NCI-H510A treated with DMSO at 0.1 percent for 48 hours (cell line): Measurements from ENCODE around the gene PTGER1.
A peak's percentile ranks its signal among the peaks of the same experiment; 100 is the strongest.

Experiments used
- DNase-seq: peaks from one replicate; lab custom pipeline; 2025; lab: John Stamatoyannopoulos, UW

Gene PTGER1

DNA sequence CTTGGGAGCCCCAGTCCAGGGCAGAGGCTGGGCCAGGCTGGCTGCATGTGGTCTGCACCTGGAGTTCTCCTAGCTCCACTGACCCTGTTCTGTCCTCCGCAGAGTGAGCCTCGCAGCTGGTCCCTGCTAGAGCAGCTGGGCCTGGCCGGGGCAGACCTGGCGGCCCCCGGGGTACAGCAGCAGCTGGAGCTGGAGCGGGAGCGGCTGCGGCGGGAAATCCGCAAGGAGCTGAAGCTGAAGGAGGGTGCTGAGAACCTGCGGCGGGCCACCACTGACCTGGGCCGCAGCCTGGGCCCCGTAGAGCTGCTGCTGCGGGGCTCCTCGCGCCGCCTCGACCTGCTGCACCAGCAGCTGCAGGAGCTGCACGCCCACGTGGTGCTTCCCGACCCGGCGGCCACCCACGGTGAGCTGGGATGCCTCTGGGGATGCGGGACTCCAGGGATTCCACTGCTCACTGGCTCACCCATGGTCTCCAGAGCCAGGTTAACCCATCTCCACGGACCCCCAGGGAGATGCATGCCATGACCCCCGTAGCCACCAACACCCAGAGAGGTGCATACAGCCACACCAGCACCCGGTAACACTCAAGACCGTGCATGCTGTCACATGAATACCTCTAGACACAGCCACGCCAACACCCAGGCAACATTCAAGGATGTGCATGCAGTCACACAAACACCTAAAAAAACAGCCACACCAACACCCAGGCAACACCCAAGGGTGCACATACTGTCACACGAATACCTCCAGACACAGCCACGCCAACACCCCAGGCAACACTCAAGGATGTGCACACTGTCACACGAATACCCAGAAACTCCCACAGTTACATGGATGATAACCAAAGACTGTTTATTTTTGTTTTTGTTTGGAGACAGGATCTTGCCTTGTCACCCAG, 33.9 kb downstream of the PTGER1 start:
- no peak for DNase-seq

DNA sequence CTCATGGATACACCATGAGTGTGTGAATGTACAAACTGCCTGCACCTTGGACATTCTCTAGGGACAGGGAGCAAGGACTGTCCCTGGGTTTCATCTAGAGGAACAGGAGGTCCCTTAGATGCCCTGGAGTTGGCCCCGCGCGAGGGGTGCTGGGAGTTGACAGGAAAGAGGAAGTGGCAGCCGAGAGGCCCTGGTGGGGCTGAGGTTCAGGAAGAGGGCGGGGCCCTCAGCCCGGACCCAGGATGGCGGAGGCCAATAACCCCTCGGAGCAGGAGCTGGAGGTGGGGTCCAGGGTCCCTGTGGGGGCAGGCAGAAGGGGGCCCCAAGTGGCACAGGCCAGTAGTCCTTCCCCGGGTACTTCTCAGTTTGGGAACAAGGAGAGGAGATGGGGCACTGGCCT, 35.1 kb downstream of the PTGER1 start:
- no peak for DNase-seq

DNA sequence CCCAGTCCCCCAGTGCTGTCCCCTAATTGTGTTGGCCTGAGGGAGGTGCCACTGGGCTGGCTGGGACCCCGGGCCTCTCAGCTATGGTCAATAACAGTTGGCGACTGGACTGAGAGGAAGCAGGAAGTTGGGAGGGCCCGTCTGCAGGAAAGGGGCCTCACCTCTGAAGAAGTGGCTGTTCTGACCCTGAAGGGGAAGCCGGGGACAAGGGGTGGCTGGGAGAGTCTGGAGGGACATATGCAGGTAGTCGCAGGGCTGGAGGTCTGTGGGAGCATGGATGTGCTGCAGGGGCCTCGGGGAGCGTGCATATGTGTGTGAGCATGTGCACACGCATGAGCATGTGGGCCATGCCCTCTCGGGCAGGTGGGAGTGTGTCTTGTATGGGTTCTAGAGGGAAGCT, 36.1 kb downstream of the PTGER1 start:
- no peak for DNase-seq

DNA sequence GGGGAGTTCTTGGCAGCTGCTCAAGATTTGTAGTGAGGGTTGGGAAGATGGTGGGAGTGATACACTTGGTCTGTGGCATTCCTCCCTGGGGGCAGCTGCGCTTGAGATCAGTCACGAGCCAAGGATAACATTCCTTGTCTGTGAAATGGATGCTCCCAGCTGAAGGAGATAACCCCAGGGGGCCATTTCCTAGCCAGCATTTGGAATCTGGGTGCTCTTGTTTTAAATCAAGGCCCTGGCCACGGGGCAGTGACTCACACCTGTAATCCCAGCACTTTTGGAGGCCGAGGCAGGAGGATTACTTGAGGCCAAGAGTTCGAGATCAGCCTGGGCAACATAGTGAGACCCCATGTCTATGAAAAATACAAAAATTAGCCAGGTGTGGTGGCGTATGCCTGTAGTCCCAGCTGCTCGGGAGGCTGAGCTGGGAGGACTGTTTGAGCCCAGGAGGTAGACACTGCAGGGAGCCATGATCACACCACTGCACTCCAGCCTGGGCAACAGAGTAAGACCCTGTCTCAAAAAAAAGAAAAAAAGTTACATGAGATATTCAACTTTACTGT, 37.5 kb downstream of the PTGER1 start:
- no peak for DNase-seq

DNA sequence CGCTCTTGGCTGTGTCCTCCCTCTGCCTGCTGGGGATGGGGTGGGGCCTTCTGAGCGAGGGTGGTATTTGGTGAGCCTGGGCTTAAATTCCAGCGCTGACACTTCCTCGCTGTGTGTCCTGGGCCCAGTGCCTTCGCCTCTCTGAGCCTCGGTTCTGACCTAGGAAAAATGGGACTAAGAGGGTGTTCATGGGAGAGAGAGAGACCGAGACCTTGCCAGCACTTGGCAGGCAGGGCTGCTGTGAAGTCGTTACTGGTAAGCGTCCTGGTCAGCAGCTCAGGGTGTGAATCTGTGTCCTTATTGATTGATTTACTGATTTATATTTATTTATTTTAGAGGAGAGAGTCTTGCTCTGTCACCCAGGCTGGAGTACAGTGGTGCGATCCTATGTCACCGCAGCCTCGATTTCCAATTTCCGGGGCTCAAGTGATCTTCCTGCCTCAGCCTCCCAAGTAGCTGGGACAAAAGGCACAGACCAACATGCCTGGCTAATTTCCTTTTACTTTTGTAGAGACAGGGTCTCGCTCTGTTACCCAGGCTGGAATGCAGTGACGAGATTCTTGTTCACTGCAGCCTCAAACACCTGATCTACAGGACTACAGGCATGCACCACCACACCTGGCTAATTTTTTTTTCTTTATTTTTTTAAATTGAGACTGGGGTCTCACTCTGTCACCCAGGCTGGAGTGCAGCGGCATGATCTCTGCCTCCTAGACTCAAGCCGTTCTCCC, 39.7 kb downstream of the PTGER1 start:
- no peak for DNase-seq

DNA sequence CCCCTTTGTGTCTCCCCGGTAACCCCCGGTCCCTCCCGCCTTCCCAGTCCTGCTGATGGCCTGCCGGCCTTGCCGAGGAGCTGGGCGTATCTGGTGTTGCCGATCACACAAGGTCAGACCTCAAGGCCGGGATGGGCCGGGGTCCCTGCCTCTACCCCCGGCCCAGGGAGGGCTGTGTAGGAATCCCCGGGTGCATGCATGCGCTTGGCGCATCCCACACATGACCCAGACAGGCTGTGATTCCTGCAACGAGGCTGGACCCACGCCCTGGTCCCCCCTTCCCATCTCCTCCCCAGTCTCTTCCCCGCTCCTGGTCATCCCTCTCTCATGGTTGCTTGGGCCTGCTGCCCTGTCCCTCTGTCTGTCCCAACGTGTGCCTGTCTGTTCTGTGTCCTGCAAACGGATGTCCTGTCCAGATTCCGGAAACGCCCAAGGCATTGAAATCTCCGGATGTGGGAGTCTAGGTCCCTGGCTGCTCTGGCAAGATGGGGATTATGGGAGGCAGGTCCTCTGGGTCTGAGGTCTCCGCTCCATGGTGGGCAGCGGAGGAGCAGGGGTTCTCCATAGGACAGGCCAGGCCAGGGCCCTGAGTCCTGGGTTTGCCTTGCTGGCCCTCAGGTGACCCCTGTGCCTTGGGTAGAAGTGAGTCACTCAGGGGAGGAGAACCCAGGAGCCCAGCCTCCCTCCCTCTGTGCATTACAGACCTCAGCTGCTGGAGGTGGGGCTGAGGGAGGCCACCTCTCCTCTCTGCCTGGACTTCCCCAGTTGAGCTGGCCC, 40.4 kb downstream of the PTGER1 start:
- DNase-seq, result no peak

DNA sequence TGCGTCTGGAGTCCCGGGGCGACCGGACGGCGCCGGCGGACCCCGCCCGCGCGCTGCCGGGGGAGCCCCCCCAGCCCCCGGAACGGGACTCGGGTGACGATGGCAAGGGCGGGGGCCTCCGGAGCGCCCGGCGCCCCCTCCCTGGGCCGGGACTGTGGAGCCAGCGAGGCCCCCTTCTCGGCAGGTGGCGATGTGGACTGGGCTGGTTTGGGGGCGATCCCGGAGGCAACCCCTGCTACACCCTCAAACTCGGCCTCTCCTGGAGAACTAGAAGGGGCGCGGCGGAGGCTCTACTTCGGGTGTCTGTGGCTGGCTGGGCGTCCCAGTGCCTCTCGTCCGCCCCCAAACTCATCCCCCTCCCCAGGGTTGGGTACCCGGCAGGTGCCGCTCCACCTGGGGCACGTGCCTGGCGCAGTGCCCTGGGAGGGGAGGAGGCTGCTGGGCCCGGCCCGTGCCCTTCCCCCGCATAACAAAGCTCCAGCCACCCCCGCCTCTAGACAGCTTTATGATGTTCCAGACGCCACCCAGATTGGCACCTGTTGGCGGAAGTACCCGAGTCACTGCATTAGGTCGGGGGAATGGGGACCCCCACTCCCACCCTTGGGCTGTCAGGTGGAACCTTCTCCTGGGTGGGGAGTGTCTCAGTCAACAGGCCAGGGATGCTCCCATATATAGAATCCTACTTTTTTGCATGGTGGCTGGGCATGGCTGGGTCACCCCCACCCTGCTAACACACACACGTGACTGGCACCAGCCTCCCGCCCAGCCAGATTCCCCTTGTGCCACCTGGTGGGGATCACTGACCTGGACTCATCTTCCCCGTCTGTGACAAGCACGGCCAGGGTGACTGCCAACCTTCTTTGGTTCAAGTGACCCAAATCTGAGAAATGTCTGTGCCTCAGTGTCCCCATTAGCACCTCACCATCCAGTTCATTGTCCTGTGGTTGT, 41.3 kb downstream of the PTGER1 start:
- DNase-seq, result peak; percentile 62

DNA sequence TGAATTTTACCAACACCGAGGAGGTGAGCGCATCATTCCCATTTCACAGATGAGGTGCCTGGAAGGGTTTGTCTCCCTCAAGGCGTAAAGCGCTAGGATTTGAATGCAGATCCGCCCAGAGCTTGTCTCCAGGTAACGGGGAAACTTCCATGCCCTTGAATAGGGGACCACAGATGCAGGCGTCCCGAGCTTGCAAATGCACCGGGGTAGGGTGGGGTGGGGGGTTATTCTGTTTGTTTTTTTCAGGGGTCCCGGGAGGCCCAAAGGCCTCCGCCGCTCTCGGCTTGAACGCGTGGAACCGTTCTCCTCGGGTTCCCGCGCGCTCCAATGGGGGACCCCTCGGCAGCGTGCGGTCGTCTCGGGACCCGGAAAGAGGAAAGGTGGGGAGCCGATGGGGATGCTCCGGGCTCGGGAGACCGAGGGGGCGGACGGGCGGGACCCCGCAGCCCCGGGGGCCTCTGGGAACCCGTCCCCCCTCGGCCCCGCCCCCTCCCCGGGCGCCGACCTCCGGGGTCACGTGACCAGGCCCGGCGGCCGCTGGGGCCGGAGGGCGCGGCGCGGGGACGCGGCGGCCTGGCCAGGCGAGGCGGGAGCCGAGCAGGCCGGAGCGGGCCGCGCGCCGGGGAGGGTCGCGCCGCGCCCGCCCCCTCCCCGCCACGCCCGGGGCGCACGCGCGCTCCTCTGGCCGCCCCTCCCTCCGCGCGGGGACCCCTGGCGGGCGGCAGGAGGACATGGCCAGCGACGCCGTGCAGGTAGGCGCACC, 42.2 kb downstream of the PTGER1 start, which contains the start of gene PKN1:
TSS of gene PKN1 (plus strand) at position 516 of the 763 bp plus-strand sequence. CDS start at position 732, 216 bp downstream.
- DNase-seq, result peak; percentile 23

DNA sequence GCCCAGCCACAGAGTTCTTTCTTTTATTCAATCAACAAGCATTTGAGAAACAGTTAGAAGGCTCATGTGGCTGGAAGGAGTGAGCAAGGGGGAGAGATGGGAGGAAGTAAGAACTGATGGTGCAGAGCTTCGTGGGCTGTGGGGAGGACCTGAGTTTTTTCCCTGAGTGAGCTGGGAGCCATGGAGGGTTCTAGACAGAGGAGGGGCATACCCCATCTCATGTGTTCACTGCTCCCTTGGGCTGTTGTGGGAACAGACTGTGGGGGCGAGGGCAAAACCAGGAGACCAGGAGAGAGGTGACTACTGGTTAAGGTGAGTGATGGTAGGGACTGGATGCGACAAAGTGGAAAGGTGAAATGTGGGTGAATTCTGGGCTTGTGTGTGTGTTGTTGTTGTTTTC, 44.4 kb downstream of the PTGER1 start:
- DNase-seq, result no peak

DNA sequence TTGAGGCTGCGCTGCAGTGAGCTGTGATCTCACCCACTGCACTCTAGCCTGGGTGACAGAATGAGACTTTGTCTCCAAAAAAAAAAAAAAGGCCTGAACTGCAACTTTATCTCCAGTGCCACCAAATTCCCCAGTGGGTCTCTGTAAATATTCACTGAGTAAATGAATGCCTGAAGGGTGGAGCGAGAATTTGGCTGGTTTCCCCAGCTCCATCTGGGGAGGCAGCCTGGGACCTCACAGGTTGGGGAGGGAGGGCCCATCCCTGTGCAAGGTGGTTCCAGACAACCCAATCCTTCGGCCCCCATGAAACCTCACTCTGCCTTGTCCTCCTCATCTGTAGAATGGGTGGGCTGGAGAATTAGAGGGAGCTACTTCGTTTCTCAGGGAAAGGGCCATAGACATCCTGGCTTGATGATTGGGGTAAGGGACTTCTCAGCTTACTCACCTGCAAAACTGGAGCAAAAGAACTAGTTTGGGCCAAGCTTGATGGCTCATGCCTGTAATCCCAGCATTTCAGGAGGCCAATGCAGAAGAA, 46.2 kb downstream of the PTGER1 start:
- DNase-seq, result no peak

DNA sequence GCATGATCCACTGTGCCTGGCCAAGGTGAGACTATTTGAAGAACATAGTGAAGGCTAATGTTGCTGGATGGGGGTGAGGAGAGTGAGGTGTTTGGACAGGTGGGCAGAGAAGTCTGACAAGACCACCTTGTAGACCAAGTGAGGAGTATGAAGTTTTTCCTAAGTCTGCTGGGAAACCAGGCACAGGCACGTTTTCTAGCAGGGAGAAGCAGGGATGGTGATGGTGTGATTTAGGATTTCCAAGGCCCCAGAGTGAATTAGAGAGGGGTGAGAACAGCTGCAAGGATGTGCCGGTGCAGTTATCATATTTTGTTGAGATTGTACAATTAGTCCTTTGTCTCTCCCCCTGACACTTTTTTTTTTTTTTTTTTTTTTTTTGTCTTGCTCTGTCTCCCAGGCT, 47.7 kb downstream of the PTGER1 start:
- no peak for DNase-seq

DNA sequence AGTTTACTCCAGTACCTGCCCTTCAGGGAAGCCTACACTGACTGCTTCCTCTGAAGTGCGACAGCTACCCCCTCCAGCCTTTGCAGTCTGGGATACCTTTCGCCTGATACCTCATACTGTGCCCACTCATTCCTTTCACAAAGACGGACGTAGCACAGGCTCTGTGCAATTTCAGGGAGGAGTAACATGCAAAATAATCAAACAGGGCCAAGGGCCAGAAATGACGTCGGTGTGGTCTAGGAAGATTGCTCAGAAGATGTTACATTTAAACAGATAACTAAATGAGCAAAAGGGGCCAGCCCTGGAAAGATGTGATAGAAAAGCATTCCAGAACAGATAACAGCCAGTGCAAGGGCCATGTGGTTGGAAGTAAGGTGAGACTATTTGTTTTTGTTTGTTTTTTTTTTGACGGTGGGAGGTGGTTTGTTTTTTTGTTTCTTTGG, 49.4 kb downstream of the PTGER1 start:
- DNase-seq, result no peak
